ENCODE measurements around the gene ERC1. TPM values are rescaled to one million over a fixed set of nuclear protein-coding genes. Genes with fewer than 3 reads are reported as not detected.

The ERC1 gene
- total and polyA plus RNA-seq, 9 of the 15 experiments (the other 6 are each of a cell fraction or from before 2014, with no cell fraction given) = 0.74 to 11.8 (median 4.8) TPM

DNA sequence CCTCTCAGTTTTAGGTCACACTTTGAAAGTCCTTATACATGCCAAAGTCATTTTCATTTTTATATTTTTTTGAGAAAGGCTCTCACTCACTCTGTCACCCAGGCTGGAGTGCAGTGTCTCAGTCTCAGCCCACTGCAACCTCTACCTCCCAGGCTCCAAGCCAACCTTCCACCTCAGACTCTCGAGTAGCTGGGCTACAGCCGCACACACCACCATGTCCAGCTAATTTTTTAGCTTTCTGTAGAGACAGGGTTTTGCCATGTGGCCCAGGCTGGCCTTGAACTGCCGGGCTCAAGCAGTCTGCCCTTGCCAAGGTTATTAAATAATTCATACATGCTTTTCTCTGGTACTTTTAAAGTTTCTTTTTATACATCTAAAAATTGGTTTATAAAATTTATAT is 166.0 kb downstream of the ERC1 start:
- H3K27me3 ChIP-seq (ENCODE audit: control insufficient read depth in 2 of 2, insufficient read depth in 2 of 2, low read length in 2 of 2) = no peaks in the 10 kb centered on the region
- ATAC-seq = no peak
- no peaks in the 10 kb centered on the region; a peak in 1 of 5 replicates for H3K4me1 ChIP-seq (replicated peaks in 1 of 2; ENCODE audit: control insufficient read depth in 2 of 2, insufficient read depth in 2 of 2, low read length in 2 of 2)
- intact Hi-C loops (cut with micrococcal nuclease) = no loop called here
- no peak overlapping the region for H3K4me2 ChIP-seq (ENCODE audit: insufficient read depth, low read length)
- no peaks in the 10 kb centered on the region for H4K20me1 ChIP-seq (replicated peaks; ENCODE audit: control insufficient read depth, insufficient read depth, low read length)
- DNase-seq (ENCODE audit: extremely low read depth in 1 of 4, low spot score in 3 of 4) = no peak
- H3K4me3 ChIP-seq = no peak overlapping the region
- H3K36me3 ChIP-seq (ENCODE audit: control insufficient read depth, insufficient read depth, low read length) = no peaks in the 10 kb centered on the region
- in situ Hi-C loops (cut with MboI) = no loop called here
- ChIA-PET CTCF (ENCODE audit: low intra/inter-chr PET ratio) (no interaction called here), POLR2A (no interaction called here)
- no peaks in the 10 kb centered on the region for H3K79me2 ChIP-seq (ENCODE audit: control insufficient read depth, insufficient read depth, low read length)
- BruUV-seq (replicated peaks) = no TSS peak
- H2AFZ ChIP-seq (ENCODE audit: low read depth, low read length) = no peak overlapping the region
- FAIRE-seq = no peak
- TF ChIP-seq ZNF384 (IDR thresholded peaks at IDR 0.05; ENCODE audit: low read depth, low read length) (no peak), ZNF274 (IDR thresholded peaks at IDR 0.05; ENCODE audit: borderline replicate concordance, low read depth, low read length) (no peak), KLF1 (tag; IDR thresholded peaks at IDR 0.05) (no peak), CHCHD3 (CRISPR knock-in tag; IDR thresholded peaks at IDR 0.05) (no peak), ZNF3 (CRISPR knock-in tag; IDR thresholded peaks at IDR 0.05) (no peak), SIX5 (IDR thresholded peaks at IDR 0.05; ENCODE audit: borderline replicate concordance in 1 of 2, insufficient read depth in 1 of 2, low read depth in 1 of 2, low read length in 2 of 2) (no peak), SPI1 (IDR thresholded peaks at IDR 0.05; ENCODE audit: borderline replicate concordance, low read depth, low read length) (no peak)
- H3K9me3 ChIP-seq (replicated peaks; ENCODE audit: control insufficient read depth, insufficient read depth, low read depth, low read length) = no peaks in the 10 kb centered on the region
- H3K9ac ChIP-seq (ENCODE audit: insufficient read depth in 1 of 2, low read depth in 2 of 2, low read length in 2 of 2) = no peak overlapping the region
- WGBS (ENCODE audit: insufficient coverage, low coverage, missing lambda C conversion rate) = 63% methylated on average over 3 of the region's 3 CpGs
- no peak overlapping the region for H3K27ac ChIP-seq (ENCODE audit: extremely low read depth, low read depth, low read length)
- no peaks in the 10 kb centered on the region for H3K9me1 ChIP-seq (ENCODE audit: control insufficient read depth, insufficient read depth, low read length)

DNA sequence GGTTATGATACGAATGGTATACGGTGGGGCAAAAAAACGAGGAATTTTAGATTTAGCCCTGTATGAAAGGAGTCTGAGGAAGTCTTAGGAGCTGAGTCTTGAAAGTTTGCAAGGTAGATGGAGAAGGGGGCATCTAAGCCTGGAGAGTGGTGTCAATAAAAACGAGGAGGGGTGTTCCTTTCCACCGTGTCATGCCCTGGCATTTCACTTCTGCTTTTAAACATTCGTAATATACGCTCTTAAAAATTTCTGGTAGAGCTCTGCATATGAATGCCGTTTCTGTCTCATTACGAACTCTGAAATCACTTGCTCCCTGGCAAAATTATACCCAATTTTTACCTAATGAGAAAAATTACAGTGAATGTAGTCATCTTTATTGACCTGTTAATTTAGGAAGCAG is 170.2 kb downstream of the ERC1 start:
- Histone ChIP-seq H3K9me1 (ENCODE audit: control insufficient read depth, insufficient read depth, low read length) (no peaks in the 10 kb centered on the region), H3K36me3 (ENCODE audit: control insufficient read depth, insufficient read depth, low read length) (no peaks in the 10 kb centered on the region), H3K27me3 (ENCODE audit: control insufficient read depth in 2 of 2, insufficient read depth in 2 of 2, low read length in 2 of 2) (no peaks in the 10 kb centered on the region), H4K20me1 (replicated peaks; ENCODE audit: control insufficient read depth, insufficient read depth, low read length) (no peaks in the 10 kb centered on the region), H3K79me2 (ENCODE audit: control insufficient read depth, insufficient read depth, low read length) (no peaks in the 10 kb centered on the region), H3K4me2 (ENCODE audit: insufficient read depth, low read length) (no peak overlapping the region), H2AFZ (ENCODE audit: low read depth, low read length) (no peak overlapping the region), H3K4me3 (no peak overlapping the region), H3K9me3 (replicated peaks; ENCODE audit: control insufficient read depth, insufficient read depth, low read depth, low read length) (no peaks in the 10 kb centered on the region), H3K4me1 (replicated peaks in 1 of 2; ENCODE audit: control insufficient read depth in 2 of 2, insufficient read depth in 2 of 2, low read length in 2 of 2) (no peaks in the 10 kb centered on the region; a peak in 1 of 5 replicates), H3K9ac (ENCODE audit: insufficient read depth in 1 of 2, low read depth in 2 of 2, low read length in 2 of 2) (no peak overlapping the region), H3K27ac (ENCODE audit: extremely low read depth, low read depth, low read length) (no peak overlapping the region)
- intact Hi-C loops (cut with micrococcal nuclease) (no loop called here), in situ Hi-C loops (cut with MboI) (no loop called here)
- POLR2A ChIA-PET = no interaction called here
- DNase-seq (ENCODE audit: extremely low read depth in 1 of 4, low spot score in 3 of 4) (no peak), ATAC-seq (no peak), FAIRE-seq (no peak)
- WGBS (ENCODE audit: insufficient coverage, low coverage, missing lambda C conversion rate) = 68% methylated on average over 9 of the region's 9 CpGs
- no TSS peak for BruUV-seq (replicated peaks)
- TF ChIP-seq SNRNP70 (optimal IDR thresholded peaks at IDR 0.05; ENCODE audit: low read depth, low read length) (no peak), ZNF41 (CRISPR knock-in tag; conservative IDR thresholded peaks at IDR 0.05) (no peak)
- TF ChIP-seq, protein P1, sequence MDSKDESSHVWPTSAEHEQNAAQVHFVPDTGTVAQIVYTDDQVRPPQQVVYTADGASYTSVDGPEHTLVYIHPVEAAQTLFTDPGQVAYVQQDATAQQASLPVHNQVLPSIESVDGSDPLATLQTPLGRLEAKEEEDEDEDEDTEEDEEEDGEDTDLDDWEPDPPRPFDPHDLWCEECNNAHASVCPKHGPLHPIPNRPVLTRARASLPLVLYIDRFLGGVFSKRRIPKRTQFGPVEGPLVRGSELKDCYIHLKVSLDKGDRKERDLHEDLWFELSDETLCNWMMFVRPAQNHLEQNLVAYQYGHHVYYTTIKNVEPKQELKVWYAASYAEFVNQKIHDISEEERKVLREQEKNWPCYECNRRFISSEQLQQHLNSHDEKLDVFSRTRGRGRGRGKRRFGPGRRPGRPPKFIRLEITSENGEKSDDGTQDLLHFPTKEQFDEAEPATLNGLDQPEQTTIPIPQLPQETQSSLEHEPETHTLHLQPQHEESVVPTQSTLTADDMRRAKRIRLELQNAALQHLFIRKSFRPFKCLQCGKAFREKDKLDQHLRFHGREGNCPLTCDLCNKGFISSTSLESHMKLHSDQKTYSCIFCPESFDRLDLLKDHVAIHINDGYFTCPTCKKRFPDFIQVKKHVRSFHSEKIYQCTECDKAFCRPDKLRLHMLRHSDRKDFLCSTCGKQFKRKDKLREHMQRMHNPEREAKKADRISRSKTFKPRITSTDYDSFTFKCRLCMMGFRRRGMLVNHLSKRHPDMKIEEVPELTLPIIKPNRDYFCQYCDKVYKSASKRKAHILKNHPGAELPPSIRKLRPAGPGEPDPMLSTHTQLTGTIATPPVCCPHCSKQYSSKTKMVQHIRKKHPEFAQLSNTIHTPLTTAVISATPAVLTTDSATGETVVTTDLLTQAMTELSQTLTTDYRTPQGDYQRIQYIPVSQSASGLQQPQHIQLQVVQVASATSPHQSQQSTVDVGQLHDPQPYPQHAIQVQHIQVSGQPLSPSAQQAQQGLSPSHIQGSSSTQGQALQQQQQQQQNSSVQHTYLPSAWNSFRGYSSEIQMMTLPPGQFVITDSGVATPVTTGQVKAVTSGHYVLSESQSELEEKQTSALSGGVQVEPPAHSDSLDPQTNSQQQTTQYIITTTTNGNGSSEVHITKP (IDR thresholded peaks at IDR 0.05; ENCODE audit: partially characterized antibody) = no peak
- TF ChIP-seq, protein P2, sequence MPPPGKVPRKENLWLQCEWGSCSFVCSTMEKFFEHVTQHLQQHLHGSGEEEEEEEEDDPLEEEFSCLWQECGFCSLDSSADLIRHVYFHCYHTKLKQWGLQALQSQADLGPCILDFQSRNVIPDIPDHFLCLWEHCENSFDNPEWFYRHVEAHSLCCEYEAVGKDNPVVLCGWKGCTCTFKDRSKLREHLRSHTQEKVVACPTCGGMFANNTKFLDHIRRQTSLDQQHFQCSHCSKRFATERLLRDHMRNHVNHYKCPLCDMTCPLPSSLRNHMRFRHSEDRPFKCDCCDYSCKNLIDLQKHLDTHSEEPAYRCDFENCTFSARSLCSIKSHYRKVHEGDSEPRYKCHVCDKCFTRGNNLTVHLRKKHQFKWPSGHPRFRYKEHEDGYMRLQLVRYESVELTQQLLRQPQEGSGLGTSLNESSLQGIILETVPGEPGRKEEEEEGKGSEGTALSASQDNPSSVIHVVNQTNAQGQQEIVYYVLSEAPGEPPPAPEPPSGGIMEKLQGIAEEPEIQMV (tag; conservative IDR thresholded peaks at IDR 0.05; ENCODE audit: low read depth) = no peak
- CTCF ChIA-PET (ENCODE audit: low intra/inter-chr PET ratio) = no interaction called here

All from K562 (cell line).